K562 (cell line): ENCODE results near the gene EMC1.

Experiments
- BRCA1 ChIP-seq, 2 experiments: fragments of 450-650 bp in 1 of 2; sonication (generic) in 1 of 2; formaldehyde crosslinking in 1 of 2; IDR thresholded peaks; 2 replicates each; pipeline versions ENCODE4 v1.5.0 to v1.6.1; 2017 to 2020; ENCODE audit warnings: mild to moderate bottlenecking in 1 of 2, missing genetic modification reagents in 1 of 2
- CBX8 ChIP-seq: fragments of 200-600 bp; sonication (generic); IDR thresholded peaks from 2 replicates; pipeline ENCODE4 v1.6.1; 2012; ENCODE audit warnings: borderline replicate concordance, mixed run types, low read depth, mild to moderate bottlenecking, moderate library complexity, mixed read lengths, low read length, control low read depth, inconsistent platforms; ENCODE audit not compliant: poor library complexity, severe bottlenecking; ENCODE audit errors: extremely low read depth
- E2F3 ChIP-seq: fragments of 250-450 bp; sonication (Bioruptor Pico); IDR thresholded peaks from 2 replicates; pipeline ENCODE4 v1.4.0; 2020; ENCODE audit warnings: mild to moderate bottlenecking
- GTF2A2 ChIP-seq: IDR thresholded peaks from 2 replicates; pipeline ENCODE4 v1.6.1; 2016; ENCODE audit warnings: mild to moderate bottlenecking, missing genetic modification characterization, missing compliant biosample characterization
- MCM3 ChIP-seq: fragments of 450-650 bp; IDR thresholded peaks from 2 replicates; pipeline ENCODE4 v1.6.1; 2016
- POLR2A ChIP-seq: fragments of 450-650 bp; conservative IDR thresholded peaks from 2 replicates; pipeline ENCODE4 v1.6.1; 2016
- SMAD3 ChIP-seq: fragments of 450-650 bp; formaldehyde crosslinking; conservative IDR thresholded peaks from 2 replicates; pipeline ENCODE4 v1.4.0; 2020; ENCODE audit warnings: mild to moderate bottlenecking
- SRF ChIP-seq, 2 experiments: fragments of 250-450, 450-650 bp in 1 of 2; sonication (Bioruptor Pico) in 1 of 2; sonication (generic) in 1 of 2; formaldehyde crosslinking; IDR thresholded peaks; 2 replicates each; pipeline versions ENCODE4 v1.5.0 to v1.5.1; 2020 to 2022; ENCODE audit warnings: mild to moderate bottlenecking in 1 of 2, missing genetic modification reagents in 1 of 2
- ZZZ3 ChIP-seq: fragments of 450-650 bp; IDR thresholded peaks from 2 replicates; pipeline ENCODE4 v1.6.1; 2016; ENCODE audit warnings: antibody characterized with exemption, mild to moderate bottlenecking, moderate library complexity
- TF ChIP-seq, protein P1 (sequence below): sonication (generic); formaldehyde crosslinking; IDR thresholded peaks from 2 replicates; pipeline ENCODE4 v1.8.1; 2023; ENCODE audit warnings: mild to moderate bottlenecking, missing genetic modification reagents, moderate library complexity
- TF ChIP-seq, protein P2 (sequence below): fragments of 450-650 bp; IDR thresholded peaks from 2 replicates; pipeline ENCODE4 v1.7.1; 2018; ENCODE audit warnings: mild to moderate bottlenecking, low read depth; ENCODE audit not compliant: partially characterized antibody

DNA sequence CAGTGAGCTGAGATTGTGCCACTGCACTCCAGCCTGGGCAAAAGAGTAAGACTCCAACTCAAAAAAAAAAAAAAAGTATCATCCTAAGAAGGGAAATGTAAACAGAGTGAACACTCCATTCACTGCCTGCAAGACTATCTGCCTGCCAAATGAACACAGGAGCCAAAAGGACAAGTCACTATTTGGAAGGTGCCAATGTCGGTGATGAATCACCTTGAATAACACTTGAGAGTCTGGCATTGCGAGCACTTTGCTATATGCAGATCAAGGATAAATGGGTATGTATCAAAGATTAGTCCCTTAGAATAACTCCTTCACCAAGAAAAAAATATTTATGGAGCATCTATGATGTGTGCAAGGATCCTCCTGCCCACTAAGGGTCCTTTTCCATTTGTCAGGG lies 47.9 kb downstream of the EMC1 start:
- TF ChIP-seq CBX8: no peak
- TF ChIP-seq E2F3 (CRISPR knock-in tag): no peak
- TF ChIP-seq, protein P1, sequence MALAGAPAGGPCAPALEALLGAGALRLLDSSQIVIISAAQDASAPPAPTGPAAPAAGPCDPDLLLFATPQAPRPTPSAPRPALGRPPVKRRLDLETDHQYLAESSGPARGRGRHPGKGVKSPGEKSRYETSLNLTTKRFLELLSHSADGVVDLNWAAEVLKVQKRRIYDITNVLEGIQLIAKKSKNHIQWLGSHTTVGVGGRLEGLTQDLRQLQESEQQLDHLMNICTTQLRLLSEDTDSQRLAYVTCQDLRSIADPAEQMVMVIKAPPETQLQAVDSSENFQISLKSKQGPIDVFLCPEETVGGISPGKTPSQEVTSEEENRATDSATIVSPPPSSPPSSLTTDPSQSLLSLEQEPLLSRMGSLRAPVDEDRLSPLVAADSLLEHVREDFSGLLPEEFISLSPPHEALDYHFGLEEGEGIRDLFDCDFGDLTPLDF (CRISPR knock-in tag): no peak
- no peak for TF ChIP-seq BRCA1 (IDR thresholded peaks at IDR 0.05)
- TF ChIP-seq BRCA1 (CRISPR knock-in tag; IDR thresholded peaks at IDR 0.05): no peak
- TF ChIP-seq SMAD3 (CRISPR knock-in tag): no peak
- TF ChIP-seq GTF2A2 (tag): no peak
- no peak for TF ChIP-seq POLR2A
- TF ChIP-seq SRF (CRISPR knock-in tag; IDR thresholded peaks at IDR 0.05): no peak
- no peak for TF ChIP-seq MCM3
- TF ChIP-seq, protein P2, sequence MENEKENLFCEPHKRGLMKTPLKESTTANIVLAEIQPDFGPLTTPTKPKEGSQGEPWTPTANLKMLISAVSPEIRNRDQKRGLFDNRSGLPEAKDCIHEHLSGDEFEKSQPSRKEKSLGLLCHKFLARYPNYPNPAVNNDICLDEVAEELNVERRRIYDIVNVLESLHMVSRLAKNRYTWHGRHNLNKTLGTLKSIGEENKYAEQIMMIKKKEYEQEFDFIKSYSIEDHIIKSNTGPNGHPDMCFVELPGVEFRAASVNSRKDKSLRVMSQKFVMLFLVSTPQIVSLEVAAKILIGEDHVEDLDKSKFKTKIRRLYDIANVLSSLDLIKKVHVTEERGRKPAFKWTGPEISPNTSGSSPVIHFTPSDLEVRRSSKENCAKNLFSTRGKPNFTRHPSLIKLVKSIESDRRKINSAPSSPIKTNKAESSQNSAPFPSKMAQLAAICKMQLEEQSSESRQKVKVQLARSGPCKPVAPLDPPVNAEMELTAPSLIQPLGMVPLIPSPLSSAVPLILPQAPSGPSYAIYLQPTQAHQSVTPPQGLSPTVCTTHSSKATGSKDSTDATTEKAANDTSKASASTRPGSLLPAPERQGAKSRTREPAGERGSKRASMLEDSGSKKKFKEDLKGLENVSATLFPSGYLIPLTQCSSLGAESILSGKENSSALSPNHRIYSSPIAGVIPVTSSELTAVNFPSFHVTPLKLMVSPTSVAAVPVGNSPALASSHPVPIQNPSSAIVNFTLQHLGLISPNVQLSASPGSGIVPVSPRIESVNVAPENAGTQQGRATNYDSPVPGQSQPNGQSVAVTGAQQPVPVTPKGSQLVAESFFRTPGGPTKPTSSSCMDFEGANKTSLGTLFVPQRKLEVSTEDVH: no peak
- no peak for TF ChIP-seq ZZZ3
